Measurements from ENCODE around the gene ARMC7.

The ARMC7 gene

GRCh38 chr17:75090871-75091854, 18.6 kb upstream of the ARMC7 start:
- Histone ChIP-seq H2AFZ (ENCODE audit: low read length) (no peak overlapping the region), H3K9ac (ENCODE audit: low read depth, low read length, poor library complexity, severe bottlenecking) (peak overlapping the region; percentile 7), H3K4me2 (ENCODE audit: low read depth, low read length, poor library complexity, severe bottlenecking) (no peak overlapping the region), H3F3A (ENCODE audit: low read depth) (no peaks in the 10 kb centered on the region), H3K27me3 (ENCODE audit: insufficient read depth, low read length, poor library complexity, severe bottlenecking) (no peaks in the 10 kb centered on the region), H3K79me2 (ENCODE audit: insufficient read depth, low read length) (no peaks in the 10 kb centered on the region), H4K20me1 (ENCODE audit: insufficient read depth, low read length, poor library complexity, severe bottlenecking) (no peaks in the 10 kb centered on the region), H3K9me2 (replicated peaks; ENCODE audit: low read depth, low read length) (no peaks in the 10 kb centered on the region), H3K36me3 (ENCODE audit: insufficient read depth, low read length) (no peaks in the 10 kb centered on the region), H3K4me3 (ENCODE audit: low read length, poor library complexity, severe bottlenecking) (no peak overlapping the region), H3K9me3 (ENCODE audit: insufficient read depth, low read depth, low read length) (no peaks in the 10 kb centered on the region), H3K4me1 (ENCODE audit: insufficient read depth, low read length, poor library complexity, severe bottlenecking) (peaks cover 16% of the 10 kb centered on the region)
- no peak for TF ChIP-seq CTCF (conservative IDR thresholded peaks at IDR 0.05; ENCODE audit: low read length)
- TF ChIP-seq EZH2phosphoT487 (IDR thresholded peaks at IDR 0.05; ENCODE audit: borderline replicate concordance): no peak

DNA sequence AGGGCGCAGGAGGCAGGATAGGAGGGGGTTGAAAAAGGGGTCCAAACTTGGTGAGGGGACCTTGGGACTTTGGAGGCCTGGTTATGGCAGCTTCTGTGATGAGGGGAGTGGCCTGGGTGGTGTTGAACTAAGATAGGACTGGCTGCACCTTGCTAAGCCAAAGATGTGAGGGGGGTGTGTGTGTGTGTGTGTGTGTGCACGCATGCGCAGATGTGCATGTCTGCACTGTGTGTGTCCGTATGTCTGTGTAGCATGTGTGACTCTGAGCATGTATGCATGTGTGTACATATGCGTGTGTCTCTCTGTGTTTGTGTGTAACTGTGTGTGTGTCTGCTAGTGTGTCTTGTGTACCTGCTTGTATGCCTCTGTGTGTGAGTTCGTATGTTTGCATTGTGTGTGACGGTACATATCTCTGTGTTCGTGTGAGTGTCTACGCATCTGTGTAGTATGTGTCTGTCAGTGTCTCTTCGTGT, 17.9 kb upstream of the ARMC7 start:
- Histone ChIP-seq H3K27me3 (ENCODE audit: insufficient read depth, low read length, poor library complexity, severe bottlenecking) (no peaks in the 10 kb centered on the region), H3K4me3 (ENCODE audit: low read length, poor library complexity, severe bottlenecking) (no peak overlapping the region), H3K9ac (ENCODE audit: low read depth, low read length, poor library complexity, severe bottlenecking) (peak overlapping the region; percentile 7), H3F3A (ENCODE audit: low read depth) (no peaks in the 10 kb centered on the region), H2AFZ (ENCODE audit: low read length) (no peak overlapping the region), H3K36me3 (ENCODE audit: insufficient read depth, low read length) (no peaks in the 10 kb centered on the region), H3K4me2 (ENCODE audit: low read depth, low read length, poor library complexity, severe bottlenecking) (no peak overlapping the region), H4K20me1 (ENCODE audit: insufficient read depth, low read length, poor library complexity, severe bottlenecking) (no peaks in the 10 kb centered on the region), H3K9me2 (replicated peaks; ENCODE audit: low read depth, low read length) (no peaks in the 10 kb centered on the region), H3K4me1 (ENCODE audit: insufficient read depth, low read length, poor library complexity, severe bottlenecking) (peaks cover 16% of the 10 kb centered on the region), H3K9me3 (ENCODE audit: insufficient read depth, low read depth, low read length) (no peaks in the 10 kb centered on the region), H3K79me2 (ENCODE audit: insufficient read depth, low read length) (no peaks in the 10 kb centered on the region)
- TF ChIP-seq CTCF (conservative IDR thresholded peaks at IDR 0.05; ENCODE audit: low read length) (no peak), EZH2phosphoT487 (IDR thresholded peaks at IDR 0.05; ENCODE audit: borderline replicate concordance) (no peak)

DNA sequence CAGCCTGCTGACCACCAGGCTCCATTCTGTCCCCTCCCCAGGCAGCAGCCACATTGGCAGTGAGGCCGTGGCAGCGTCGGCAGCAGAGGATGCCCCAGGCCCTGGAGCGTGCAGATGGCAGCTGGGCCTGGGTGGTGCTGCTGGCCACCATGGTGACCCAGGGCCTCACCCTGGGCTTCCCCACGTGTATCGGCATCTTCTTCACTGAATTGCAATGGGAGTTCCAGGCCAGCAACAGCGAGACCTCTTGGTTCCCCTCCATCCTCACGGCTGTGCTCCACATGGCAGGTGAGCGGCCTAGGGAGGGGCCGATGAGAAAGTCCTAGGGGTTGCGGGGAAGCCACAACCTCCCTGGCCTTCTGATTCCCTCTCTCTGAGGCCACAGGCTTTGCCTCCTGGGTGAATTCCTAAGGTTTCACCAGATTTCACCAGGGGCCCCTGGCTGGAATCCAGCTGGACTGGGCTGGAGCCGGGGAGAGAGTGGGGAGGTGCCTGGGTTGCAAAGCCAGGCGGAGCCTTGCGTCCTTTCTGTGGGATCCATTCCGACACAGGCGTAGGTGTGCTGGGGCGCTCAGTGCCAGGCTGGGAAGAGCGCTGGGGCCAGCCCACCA, 16.1 kb upstream of the ARMC7 start:
- Histone ChIP-seq H3K9ac (ENCODE audit: low read depth, low read length, poor library complexity, severe bottlenecking) (no peak overlapping the region), H4K20me1 (ENCODE audit: insufficient read depth, low read length, poor library complexity, severe bottlenecking) (no peaks in the 10 kb centered on the region), H3K4me3 (ENCODE audit: low read length, poor library complexity, severe bottlenecking) (no peak overlapping the region), H3K36me3 (ENCODE audit: insufficient read depth, low read length) (no peaks in the 10 kb centered on the region), H2AFZ (ENCODE audit: low read length) (no peak overlapping the region), H3F3A (ENCODE audit: low read depth) (no peaks in the 10 kb centered on the region), H3K4me1 (ENCODE audit: insufficient read depth, low read length, poor library complexity, severe bottlenecking) (peaks cover 6% of the 10 kb centered on the region), H3K79me2 (ENCODE audit: insufficient read depth, low read length) (no peaks in the 10 kb centered on the region), H3K9me2 (replicated peaks; ENCODE audit: low read depth, low read length) (no peaks in the 10 kb centered on the region), H3K4me2 (ENCODE audit: low read depth, low read length, poor library complexity, severe bottlenecking) (no peak overlapping the region), H3K27me3 (ENCODE audit: insufficient read depth, low read length, poor library complexity, severe bottlenecking) (no peaks in the 10 kb centered on the region), H3K9me3 (ENCODE audit: insufficient read depth, low read depth, low read length) (no peaks in the 10 kb centered on the region)
- TF ChIP-seq CTCF (conservative IDR thresholded peaks at IDR 0.05; ENCODE audit: low read length) (no peak), EZH2phosphoT487 (IDR thresholded peaks at IDR 0.05; ENCODE audit: borderline replicate concordance) (no peak)
